AG04450 (cell line): Measurements from ENCODE around the gene PRPSAP2. TPM values are rescaled to one million over a fixed set of nuclear protein-coding genes. Genes with fewer than 3 reads are reported as not detected.
"Not testable (repeated sequence)": the region's sequence is repeated elsewhere in the genome, so short reads cannot be mapped to it uniquely, and the experiment has no call there.

ENCODE experiments used
- CTCF ChIA-PET: fragments of 300-600, 350-600 bp; formaldehyde crosslinking; extraction: SDS; loops from one replicate; lab custom pipeline; 2022; ENCODE audit warnings: antibody characterized with exemption, inconsistent platforms; lab: Charles Lee
- POLR2A ChIA-PET: fragments of 350-600 bp; formaldehyde crosslinking; extraction: SDS; loops from one replicate; lab custom pipeline; 2021; ENCODE audit warnings: antibody characterized with exemption, inconsistent platforms; lab: Yijun Ruan, JAX
- DNase-seq: peaks from one replicate; pipeline ENCODE4 v3.0.0-alpha.2; 2011; ENCODE audit warnings: low read depth, low spot score
- H3K27ac ChIP-seq: one replicate; pipeline ENCODE4 v1.5.1; 2012; ENCODE audit warnings: low read depth, low read length, control low read depth
- H3K27me3 ChIP-seq: one replicate; pipeline ENCODE4 v1.6.0; 2012; ENCODE audit warnings: low read length; ENCODE audit not compliant: control insufficient read depth, insufficient read depth
- H3K4me3 ChIP-seq: 2 replicates; pipeline ENCODE4 v1.5.1; 2011; ENCODE audit warnings: mild to moderate bottlenecking, low read depth, low read length, control low read depth
- H3K9me3 ChIP-seq: 2 replicates; pipeline ENCODE4 v1.5.1; 2012; ENCODE audit warnings: low read length; ENCODE audit not compliant: control insufficient read depth, insufficient read depth
- CTCF ChIP-seq: IDR thresholded peaks from 2 replicates; pipeline ENCODE4 v1.5.1; 2011; ENCODE audit warnings: low read depth, low read length, control low read depth, inconsistent platforms
- polyA plus RNA-seq: library from polyadenylated mRNA; depleted of rRNA; stranded (reverse); fragments of >200 nt; gene quantifications from 2 replicates; pipeline ENCODE4 v1.2.3, GENCODE V29; 2011

Gene PRPSAP2
- polyA plus RNA-seq, 1 experiment, result 33.9 TPM

- TF ChIP-seq CTCF, result no peak
- ChIA-PET POLR2A (interaction anchor here (0.6 kb wide), 1 partner anchor 676 kb away, joined by 3 read pairs; no protein-coding TSS in a partner anchor), CTCF (interaction anchor here (0.8 to 1.5 kb wide), 3 partner anchors 102 to 233 kb away, joined by 3 to 7 read pairs (median 4); no protein-coding TSS in a partner anchor)
- peak overlapping the region; percentile 76 for H3K4me3 ChIP-seq
- H3K9me3 ChIP-seq, result no peaks in the 10 kb centered on the region; the same call in 1 of the 2 replicates
- DNase-seq, result no peak
- H3K27ac ChIP-seq, result peak overlapping the region; percentile 52
- H3K27me3 ChIP-seq, result no peaks in the 10 kb centered on the region
Observed at GRCh38 chr17:18858567-18859245, 775 bp downstream of the PRPSAP2 start.

- no peaks in the 10 kb centered on the region; the same call in 1 of the 2 replicates for H3K9me3 ChIP-seq
- DNase-seq, result no peak
- CTCF ChIA-PET, result interaction anchor here (0.8 to 1.5 kb wide), 2 partner anchors 101 to 234 kb away, joined by 4 to 7 read pairs; no protein-coding TSS in a partner anchor
- peak overlapping the region; percentile 76 for H3K4me3 ChIP-seq
- no peaks in the 10 kb centered on the region for H3K27me3 ChIP-seq
- POLR2A ChIA-PET, result interaction anchor here (0.6 kb wide), 1 partner anchor 677 kb away, joined by 3 read pairs; no protein-coding TSS in a partner anchor
- no peak for TF ChIP-seq CTCF
- H3K27ac ChIP-seq, result no peak overlapping the region
Observed at GRCh38 chr17:18859256-18859655, 1.3 kb downstream of the PRPSAP2 start.

GRCh38 chr17:18860161-18860972 is 2.4 kb downstream of the PRPSAP2 start:
- POLR2A ChIA-PET, result interaction anchor here (0.6 kb wide), 1 partner anchor 93 kb away, joined by 3 read pairs; no protein-coding TSS in a partner anchor
- no peak for TF ChIP-seq CTCF
- Histone ChIP-seq H3K9me3 (no peaks in the 10 kb centered on the region; the same call in 1 of the 2 replicates), H3K4me3 (no peak overlapping the region), H3K27me3 (no peaks in the 10 kb centered on the region), H3K27ac (peak overlapping the region; percentile 11)
- CTCF ChIA-PET, result interaction anchor here (1.6 kb wide), 1 partner anchor 101 kb away, joined by 4 read pairs; no protein-coding TSS in a partner anchor
- DNase-seq, result no peak

- Histone ChIP-seq H3K27ac (no peak overlapping the region), H3K4me3 (no peak overlapping the region), H3K9me3 (no peaks in the 10 kb centered on the region; the same call in 1 of the 2 replicates), H3K27me3 (no peaks in the 10 kb centered on the region)
- TF ChIP-seq CTCF, result no peak
- no peak for DNase-seq
- ChIA-PET POLR2A (no interaction called here), CTCF (no interaction called here)
Observed at GRCh38 chr17:18862011-18862410, 4.1 kb downstream of the PRPSAP2 start.

- POLR2A ChIA-PET, H3K27ac ChIP-seq, H3K4me3 ChIP-seq, CTCF ChIA-PET, DNase-seq, H3K27me3 ChIP-seq, H3K9me3 ChIP-seq: not testable (repeated sequence)
Observed at GRCh38 chr17:18864996-18865395, 7.1 kb downstream of the PRPSAP2 start.
